ENCODE results near the gene ARRB1.

GRCh38 chr11:75323609-75324008, 27.9 kb downstream of the ARRB1 start:
- TF ChIP-seq, protein P1, sequence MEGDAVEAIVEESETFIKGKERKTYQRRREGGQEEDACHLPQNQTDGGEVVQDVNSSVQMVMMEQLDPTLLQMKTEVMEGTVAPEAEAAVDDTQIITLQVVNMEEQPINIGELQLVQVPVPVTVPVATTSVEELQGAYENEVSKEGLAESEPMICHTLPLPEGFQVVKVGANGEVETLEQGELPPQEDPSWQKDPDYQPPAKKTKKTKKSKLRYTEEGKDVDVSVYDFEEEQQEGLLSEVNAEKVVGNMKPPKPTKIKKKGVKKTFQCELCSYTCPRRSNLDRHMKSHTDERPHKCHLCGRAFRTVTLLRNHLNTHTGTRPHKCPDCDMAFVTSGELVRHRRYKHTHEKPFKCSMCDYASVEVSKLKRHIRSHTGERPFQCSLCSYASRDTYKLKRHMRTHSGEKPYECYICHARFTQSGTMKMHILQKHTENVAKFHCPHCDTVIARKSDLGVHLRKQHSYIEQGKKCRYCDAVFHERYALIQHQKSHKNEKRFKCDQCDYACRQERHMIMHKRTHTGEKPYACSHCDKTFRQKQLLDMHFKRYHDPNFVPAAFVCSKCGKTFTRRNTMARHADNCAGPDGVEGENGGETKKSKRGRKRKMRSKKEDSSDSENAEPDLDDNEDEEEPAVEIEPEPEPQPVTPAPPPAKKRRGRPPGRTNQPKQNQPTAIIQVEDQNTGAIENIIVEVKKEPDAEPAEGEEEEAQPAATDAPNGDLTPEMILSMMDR (IDR thresholded peaks at IDR 0.05): no peak
- no peak for TF ChIP-seq POLR2A (IDR thresholded peaks at IDR 0.05)
